HG03175 (cell line): ENCODE data around the gene MND1.

Source experiments
- ATAC-seq: cut with Tn5 transposase; IDR thresholded peaks from one replicate; pipeline ENCODE4 v1.9.1; 2021; ENCODE audit warnings: mild to moderate bottlenecking, moderate library complexity; ENCODE audit not compliant: unreplicated experiment

Gene MND1

DNA sequence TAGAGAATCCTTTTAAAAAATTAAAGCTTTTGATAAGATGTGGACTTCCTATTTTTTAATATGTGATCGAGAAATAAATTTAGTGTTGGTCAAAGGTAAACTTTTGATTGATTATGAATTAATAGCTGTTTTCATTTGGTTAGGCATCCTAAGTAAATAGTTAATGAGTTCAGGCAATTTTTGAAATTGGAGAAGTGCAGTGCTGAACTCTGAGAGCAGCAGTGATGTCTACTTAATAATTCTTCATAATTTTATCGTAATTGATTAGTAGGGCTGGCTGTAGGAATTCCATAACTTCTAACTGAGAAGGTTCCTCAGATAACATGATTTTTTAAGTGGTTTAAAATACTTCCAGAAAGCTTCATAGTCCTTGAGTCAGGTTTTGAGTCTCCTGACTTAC is 1.5 kb downstream of the MND1 start:
- ATAC-seq = no peak

DNA sequence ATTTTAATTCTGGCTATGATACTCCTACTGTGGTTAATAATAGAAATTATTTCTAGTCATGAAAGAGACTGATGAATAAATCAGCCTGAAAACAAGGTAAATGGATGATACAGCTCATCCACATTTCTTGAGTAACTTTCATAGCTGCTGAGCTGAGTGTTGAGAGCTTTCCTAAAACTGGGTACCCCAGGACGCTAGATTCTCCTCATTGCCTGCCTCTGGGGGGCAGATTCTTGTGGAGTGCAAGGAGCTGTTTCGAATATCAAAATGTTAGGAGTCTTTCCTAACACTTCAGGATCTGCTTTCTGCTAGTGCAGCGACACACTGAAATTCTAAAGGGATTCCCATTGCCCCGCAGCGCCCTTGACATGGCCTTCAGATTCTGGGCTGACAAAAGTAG is 2.1 kb downstream of the MND1 start:
- ATAC-seq = no peak

DNA sequence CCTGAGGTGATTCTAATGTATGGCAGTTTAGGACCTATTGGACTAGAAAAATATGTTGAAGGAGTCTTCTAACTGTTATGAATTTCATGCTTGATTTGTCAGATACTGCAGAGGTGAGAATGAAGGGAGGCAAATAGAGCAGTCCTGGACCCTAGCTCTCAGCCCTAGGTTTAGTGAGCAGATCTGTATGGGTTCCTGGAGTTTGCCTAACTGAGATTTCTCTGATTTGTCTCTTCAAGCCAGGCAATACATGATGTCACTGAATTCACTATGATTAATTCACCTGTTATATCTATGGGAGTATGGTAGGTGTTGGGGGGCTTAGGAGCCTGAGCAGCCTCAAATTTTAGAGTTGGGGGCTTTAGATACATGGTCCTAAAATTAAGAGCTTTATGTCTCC is 2.6 kb downstream of the MND1 start:
- no peak for ATAC-seq

DNA sequence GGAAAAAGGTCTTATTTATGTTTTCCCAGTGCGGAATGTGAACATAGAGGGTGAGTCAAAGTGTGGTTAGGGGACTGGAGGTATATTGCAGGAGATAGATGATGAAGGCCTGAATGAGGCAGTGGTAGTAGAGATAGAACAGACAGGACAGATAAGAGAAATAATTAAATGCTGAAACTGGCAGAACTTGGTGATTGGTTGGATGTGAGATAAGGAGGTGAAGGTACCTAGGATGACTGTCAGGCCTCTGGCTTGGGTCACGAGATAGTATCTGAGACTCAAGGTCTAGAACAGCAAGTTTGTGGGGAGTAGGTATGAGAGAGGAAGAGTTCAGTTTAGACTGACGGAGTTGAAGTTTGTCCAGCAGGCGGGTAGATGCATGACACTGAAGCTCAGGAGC is 3.5 kb downstream of the MND1 start:
- no peak for ATAC-seq

DNA sequence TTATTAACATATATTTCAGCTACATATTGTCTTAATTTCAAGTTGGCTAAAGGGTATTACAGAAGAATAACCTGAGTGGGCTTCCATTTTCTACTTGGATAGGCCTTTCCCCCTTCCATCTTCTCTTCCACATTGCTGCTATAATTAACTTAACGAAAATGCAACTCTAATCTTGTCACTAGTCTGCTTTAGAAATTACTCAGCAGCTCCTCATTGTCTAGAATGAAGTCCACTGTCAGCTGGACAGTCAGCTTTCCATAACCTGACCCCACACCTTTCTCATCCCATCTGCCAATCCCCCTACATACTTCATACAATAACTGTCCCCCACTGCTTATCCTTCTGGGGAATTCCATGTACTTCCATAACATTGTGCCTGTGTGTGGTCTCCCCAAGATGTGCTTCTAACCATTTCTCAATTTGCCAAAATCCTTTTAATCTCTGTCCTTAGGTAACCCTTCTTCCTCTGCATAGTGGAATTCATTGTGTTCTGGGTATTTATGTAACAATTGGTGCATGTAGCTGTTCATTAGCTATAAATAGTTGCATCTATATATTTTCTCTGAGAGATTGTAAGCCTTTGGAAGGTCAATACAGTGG is 4.8 kb downstream of the MND1 start:
- ATAC-seq = no peak

DNA sequence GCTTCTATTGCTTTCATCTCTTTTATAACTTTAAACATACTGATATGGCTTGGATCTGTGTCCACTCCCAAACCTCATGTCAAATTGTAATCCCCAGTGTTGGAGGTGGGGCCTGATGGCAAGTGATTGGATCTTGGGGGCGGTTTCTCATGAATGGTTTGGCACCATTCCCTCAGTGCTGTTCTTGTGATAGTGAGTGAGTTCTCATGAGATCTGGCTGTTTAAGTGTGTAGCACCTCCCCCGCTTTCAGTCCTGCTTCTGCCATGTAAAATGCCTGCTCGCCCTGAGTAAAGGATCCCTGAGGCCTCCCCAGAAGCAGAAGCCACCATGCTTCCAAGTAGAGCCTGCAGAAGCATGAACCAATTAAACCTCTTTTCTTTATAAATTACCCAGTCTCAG is 17.7 kb downstream of the MND1 start:
- ATAC-seq = no peak

DNA sequence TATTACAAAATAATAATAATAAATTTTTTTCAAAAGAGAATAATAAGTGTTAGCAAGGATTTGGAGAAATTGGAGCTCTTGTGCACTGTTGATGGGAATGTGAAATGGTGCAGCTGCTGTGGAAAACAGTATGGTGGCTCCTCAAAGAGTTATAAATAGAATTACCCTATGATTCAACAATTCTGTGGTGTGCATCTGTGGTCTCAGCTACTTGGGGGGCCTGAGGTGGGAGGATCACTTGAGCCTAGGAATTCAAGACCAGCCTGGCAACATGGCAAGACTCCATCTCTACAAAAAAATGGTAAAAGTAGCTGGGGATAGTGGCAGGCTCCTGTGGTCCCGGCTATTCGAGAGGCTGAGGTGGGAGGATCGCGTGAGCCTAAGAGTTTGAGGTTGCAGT is 19.6 kb downstream of the MND1 start:
- no peak for ATAC-seq

DNA sequence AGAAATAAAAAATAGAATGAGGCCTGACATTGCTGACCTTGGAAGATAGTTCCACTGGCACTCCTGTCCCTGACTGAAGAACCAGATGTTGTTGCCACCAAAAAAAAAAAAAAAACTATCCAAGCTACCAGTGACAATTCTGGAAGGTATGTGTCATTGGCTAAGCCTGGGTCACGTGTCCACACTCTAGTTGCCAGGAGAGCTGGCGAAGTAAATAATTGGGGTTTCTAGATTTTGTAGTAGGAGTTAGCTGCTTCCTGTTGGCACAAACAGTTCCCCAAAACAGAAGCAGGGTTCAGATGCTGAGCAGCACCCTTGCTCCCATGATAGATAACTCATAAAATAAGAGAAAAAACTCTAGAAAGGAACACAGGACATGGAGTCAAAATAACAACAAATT is 20.5 kb downstream of the MND1 start:
- ATAC-seq = peak; percentile 63

DNA sequence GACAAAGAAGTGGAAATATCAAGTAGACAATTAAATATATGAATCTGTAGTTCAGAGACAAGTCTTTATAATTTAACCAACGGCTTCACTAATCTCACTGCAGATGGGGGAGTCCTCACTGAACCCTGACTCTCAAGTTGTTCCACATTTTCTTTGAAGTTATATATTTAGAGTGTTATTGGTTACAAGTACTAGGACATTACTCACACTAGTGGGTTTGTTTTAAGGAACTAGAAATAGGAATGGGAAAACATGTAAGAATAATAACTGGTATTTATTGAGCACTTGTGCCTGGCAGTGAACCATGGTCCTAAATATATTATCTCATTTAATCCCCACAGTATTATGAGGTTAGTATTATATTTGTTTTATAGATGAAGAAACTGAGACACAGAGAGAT is 22.0 kb downstream of the MND1 start:
- no peak for ATAC-seq

DNA sequence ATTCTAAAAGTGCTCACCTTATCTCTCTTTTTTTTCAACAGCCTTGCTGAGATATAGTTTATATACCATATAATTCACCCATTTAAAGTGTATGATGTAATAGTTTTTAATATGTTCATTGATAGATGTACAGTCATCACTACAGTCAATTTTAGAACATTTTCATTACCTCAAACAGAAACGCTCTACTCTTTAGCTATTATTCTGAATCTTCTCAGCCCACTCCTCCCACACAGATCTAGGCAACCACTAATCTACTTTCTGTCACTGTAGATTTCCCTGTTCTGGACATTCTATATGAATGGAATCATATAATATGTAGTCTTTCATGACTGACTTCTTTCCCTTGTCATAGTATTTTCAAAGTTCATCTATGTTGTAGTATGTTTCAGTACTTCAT is 22.6 kb downstream of the MND1 start:
- no peak for ATAC-seq

DNA sequence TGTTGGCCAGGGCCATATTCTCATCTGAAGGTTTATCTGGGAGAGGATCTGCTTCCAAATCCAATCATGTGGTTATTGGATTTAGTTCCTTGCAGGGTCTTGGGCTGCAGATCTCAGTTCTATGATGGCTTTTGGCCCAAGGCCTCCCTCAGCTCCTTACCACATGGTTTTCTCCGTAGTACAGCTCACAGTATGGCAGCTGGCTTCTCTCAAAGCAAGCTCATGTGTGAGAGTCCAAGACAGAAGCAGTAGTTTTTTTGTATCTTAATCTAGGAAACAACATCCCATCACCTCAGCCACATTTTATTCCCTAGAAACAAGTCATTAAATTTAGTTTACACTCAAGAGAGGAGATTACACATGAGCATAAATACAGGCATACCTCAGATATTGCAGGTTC is 24.5 kb downstream of the MND1 start:
- ATAC-seq = no peak

DNA sequence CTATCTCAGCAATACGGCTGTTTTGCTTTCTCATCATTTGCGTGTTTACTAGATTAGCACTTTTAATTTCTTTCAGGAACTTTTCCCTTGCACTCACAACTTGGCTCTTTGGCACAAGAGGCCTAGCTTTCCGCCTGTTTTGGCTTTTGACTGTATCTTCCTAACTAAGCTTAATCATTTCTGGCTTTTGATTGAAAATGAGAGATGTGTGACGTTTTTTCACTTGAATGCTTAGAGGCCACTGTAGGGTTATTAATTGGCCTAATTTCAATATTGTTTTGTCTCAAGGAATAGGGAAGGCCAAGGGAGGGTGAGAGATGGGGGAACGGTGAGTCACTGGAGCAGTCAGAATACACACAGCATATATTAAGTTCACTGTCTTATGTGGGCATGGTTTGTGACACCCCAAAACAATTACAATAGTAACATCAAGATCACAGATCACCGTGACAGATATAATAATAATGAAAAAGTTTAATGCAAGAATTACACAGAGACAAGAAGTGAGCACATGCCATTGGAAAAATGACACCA is 27.3 kb downstream of the MND1 start:
- ATAC-seq = no peak

DNA sequence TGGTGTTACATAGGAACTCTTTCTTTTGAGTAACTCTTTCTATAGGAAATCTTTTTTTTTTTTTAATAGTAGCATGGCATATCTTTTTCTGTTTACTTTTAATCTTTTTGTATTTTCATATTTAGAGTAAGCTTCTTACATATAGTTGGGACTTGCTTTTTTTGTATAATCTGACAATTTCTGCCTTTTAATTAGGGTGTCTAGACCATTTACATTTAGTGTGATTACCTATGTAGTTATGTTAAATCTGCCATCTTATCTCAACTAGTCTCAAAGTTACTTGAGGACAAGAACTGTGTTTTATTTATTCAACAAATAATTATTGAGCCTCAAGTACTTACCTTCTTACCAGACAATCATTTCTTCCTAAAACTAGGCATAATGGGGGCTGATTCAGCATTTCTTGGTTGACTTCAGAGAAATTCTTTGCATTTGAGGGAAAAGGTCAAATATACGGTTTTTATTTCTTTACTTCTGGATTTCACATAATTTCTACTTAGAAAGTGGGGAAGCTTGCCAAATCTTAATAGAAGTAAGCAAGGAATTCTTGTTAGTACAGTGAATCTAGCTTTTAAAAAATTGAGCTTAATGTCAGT is 28.6 kb downstream of the MND1 start:
- ATAC-seq = no peak

DNA sequence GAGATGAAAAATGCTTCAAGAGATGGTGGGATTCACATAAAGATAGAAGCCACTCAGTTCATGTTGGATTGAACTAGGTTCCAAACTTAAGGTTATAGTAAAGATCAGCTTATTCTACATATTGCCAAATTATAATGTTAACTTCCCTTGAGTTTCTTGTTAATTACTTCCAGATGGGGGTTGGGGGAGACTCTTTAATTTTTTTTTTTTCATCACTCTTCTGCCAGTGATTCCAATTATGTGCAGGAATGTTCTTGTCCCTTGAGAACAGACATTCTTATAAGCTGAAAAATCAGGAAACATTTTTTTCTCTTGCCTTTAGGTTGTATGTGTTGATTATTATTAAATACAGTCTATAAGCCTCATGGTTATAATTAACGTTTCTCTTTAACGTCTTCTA is 30.0 kb downstream of the MND1 start:
- ATAC-seq = no peak

DNA sequence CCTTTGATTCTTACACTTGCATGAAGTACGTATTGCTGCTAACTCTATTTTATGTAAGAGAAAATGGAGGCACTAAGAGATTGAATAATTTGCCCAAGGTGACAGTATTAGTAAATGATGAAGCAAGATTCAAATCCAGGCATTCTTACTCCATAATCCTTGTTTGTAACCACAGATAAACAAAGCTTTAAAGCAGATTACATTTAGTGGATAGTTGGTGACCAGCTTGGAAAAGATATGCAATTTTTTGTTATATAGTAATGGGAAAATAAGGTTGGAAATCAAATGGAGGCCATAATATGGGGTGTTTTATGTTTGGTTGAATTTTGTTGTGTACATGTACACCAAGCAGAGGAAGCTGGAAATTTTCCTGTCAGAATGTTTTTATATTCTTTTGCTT is 30.8 kb downstream of the MND1 start:
- ATAC-seq = no peak

DNA sequence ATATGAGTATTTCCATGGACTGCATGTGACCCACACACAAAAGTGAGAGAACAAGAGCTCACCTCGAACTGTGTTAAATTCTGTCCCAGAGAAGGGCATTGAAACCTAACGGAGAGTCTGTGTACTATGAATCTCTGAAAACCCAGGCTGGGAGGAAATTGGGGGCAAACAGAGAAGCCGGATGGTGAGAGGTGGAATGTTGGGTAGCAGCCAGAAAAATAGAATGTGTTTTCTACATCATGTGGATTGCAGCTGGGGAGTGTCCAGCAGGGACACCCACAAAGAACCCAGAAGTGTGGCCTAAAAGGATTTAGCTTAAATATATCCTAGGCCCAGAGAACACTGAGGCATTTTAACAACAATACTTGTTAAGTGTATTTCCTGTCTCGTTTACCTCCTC is 38.6 kb downstream of the MND1 start:
- no peak for ATAC-seq

DNA sequence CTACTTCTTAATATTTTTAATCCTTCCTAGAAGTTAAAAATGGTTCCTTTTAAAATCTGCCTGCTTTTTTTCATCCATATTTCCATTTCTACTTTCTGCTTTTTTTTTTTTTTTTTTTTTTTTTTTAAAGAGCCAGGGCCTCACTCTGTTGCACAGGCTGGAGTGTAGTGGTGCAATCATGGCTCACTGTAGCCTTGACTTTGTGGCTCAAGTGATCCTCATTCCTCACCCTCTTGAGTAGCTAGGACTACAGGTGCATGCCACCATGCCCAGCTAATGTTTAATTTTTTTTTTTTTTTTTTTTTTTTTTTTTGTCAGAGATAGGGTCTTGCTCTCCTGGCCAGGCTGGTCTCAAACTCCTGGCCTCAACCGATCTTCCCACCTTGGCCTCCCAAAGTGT is 39.7 kb downstream of the MND1 start:
- no peak for ATAC-seq

DNA sequence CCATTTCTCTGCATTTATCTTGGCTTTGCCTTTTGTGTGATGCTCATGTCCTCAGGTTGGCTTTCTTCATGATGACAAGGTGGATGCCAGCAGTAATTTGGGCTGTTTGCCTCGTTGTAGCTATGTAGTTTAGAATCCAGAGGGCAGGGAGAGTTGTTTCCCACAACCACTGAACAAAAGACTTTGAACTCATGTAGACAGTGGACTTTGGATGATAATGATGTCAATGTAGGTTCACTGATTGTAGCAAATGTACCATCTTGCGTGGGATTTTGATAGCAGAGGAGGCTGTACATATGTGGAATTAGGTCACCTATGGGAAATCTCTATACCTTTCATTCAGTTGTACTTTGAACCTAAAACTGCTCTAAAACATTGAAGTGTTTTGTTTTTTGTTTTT is 41.3 kb downstream of the MND1 start:
- ATAC-seq = no peak

DNA sequence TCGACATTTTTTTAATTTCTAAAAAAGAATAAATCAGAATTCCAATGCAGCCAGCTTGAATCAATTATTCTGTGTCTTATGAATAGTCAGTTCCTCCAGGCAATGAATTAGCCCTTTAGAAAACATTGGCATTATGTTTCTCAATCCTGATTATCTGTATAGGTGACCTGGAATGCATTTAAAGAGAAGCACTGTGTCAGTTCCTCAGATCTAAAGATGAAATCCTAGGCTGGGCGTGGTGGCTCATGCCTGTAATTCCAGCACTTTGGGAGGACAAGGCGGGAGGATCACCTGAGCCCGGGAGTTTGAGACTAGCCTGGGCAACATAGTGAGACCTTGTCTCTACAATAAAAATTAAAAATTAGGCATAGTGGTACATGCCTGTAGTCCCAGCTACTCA is 43.5 kb downstream of the MND1 start:
- ATAC-seq = no peak

DNA sequence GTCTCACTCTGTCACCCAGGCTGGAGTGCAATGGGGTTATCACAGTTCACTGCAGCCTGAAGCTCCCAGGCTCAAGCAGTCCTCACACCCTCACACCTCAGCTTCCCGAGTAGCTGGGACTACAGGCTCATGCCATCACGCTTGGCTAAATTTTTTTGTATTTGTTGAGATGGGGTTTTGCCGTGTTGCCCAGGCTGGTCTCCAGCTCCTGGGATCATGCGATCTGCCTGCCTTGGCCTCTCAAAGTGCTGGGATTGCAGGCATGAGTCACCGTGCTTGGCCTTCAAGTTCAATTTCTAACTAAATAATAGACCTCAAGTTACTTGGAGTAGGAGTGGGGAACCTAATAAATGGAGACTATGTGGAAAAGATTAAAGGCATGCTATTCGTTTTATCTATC is 48.9 kb downstream of the MND1 start:
- no peak for ATAC-seq

DNA sequence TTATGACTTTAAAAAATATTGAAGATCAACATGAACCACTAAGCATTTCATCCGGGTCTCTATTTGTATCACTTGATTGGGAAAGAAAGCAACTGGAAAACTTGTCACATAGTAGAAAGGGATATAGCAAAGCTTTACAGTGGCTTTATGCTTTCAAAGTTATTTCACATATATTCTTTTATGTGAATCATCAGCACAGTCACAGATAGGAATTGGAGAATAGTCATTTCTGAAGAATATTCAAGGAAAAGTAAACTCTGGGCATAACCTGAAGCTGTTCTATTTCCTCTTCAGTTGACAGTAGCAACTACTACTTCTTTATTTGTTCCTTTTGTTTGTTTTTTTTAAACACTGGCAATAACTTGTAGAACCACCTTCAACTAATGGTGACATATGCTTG is 50.5 kb downstream of the MND1 start:
- no peak for ATAC-seq

DNA sequence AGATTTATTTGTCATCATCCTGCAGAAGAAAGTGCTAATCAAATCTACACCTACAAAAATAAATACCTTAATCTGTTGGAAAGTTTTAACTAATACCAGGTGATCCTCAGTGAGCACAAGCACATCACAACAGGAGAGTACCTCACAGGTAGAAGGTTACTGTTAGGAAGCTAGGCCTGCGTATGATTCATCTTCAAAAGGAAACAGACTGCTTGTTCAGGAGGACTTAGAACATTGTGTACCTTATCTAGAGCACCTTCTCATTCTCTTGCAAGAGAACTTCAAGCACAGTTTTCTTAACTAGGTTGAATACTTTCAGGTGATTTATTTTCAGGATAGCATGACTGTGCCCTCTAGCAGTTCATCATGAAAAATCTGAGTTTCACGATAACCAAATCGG is 54.2 kb downstream of the MND1 start:
- ATAC-seq = no peak

DNA sequence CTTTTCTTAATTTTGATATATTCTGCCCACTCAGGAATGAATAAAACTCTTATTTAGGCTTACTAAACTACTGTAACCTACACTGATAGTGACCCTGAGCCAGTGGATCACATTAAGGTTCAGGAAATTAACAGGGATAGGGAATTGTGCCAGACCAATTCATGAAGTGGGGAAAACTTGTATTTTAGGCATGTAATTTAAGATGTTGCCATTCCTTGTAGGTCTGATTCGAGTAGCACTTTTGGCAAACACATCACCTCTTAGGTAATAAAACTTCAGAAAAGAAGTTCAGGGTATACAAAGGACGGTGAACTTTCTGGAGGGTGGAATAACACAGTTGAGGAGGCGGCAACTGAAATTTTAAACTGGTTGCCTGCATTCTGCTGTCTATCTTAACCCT is 54.9 kb downstream of the MND1 start:
- ATAC-seq = no peak
